GM12878 (cell line): ENCODE data around the gene SLC9A7. TPM values are rescaled to one million over a fixed set of nuclear protein-coding genes. Genes with fewer than 3 reads are reported as not detected.

Experiments
- ATAC-seq: fragments of 200-7000 bp; cut with Tn5 transposase; 3 replicates; pipeline ENCODE4 v1.9.1; 2020; ENCODE audit warnings: mild to moderate bottlenecking, moderate library complexity
- BruUV-seq: library from RNA; stranded (reverse); fragments of 400-500 nt; replicated peaks from 2 replicates; lab custom pipeline; 2021; lab: Mats Ljungman, UMichigan
- CTCF ChIA-PET: fragments of 300-600 bp; sonication (Branson Sonifier 250); formaldehyde crosslinking; extraction: SDS; loops from one replicate; lab custom pipeline; 2021; ENCODE audit warnings: inconsistent platforms; lab: Yijun Ruan, JAX
- POLR2A ChIA-PET: fragments of 350-600 bp; formaldehyde crosslinking; extraction: SDS; loops from one replicate; lab custom pipeline; 2021; ENCODE audit warnings: inconsistent platforms; lab: Charles Lee
- RAD21 ChIA-PET: fragments of 300-600 bp; sonication (Branson Sonifier 250); formaldehyde crosslinking; loops from one replicate; lab custom pipeline; 2023; ENCODE audit warnings: antibody characterized with exemption; ENCODE audit not compliant: unreplicated experiment; lab: Charles Lee
- SMC1A ChIA-PET: fragments of 300-600 bp; sonication (Branson Sonifier 250); formaldehyde crosslinking; loops from one replicate; lab custom pipeline; 2023; ENCODE audit not compliant: unreplicated experiment, uncharacterized antibody; lab: Charles Lee
- DNase-seq: peaks from one replicate; pipeline ENCODE4 v3.0.0-alpha.2; 2011; ENCODE audit warnings: low read depth, low spot score
- FAIRE-seq: peaks from 3 replicates; lab custom pipeline; 2011; peaks lifted over from hg19 to GRCh38; lab: Jason Lieb, UNC
- H2AFZ ChIP-seq: 2 replicates; pipeline ENCODE4 v1.6.0; 2011; ENCODE audit warnings: low read depth, low read length, control low read depth; ENCODE audit not compliant: control insufficient read depth
- H3K27ac ChIP-seq: 2 replicates; pipeline ENCODE4 v1.5.1; 2011; ENCODE audit warnings: control low read depth; ENCODE audit not compliant: control insufficient read depth, insufficient read depth
- H3K27me3 ChIP-seq, 2 experiments: replicated peaks in 1 of 2; 2 replicates each; pipeline versions ENCODE4 v1.6.0 to v1.6.1; 2011; ENCODE audit warnings: low read length in 1 of 2; ENCODE audit not compliant: control insufficient read depth in 2 of 2, insufficient read depth in 2 of 2
- H3K36me3 ChIP-seq, 2 experiments: 2 replicates each; pipeline ENCODE4 v1.5.1; 2011; ENCODE audit warnings: low read length in 1 of 2; ENCODE audit not compliant: control insufficient read depth in 2 of 2, insufficient read depth in 2 of 2
- H3K4me1 ChIP-seq: 2 replicates; pipeline ENCODE4 v1.6.1; 2011; ENCODE audit warnings: mild to moderate bottlenecking, low read length, moderate library complexity, mixed read lengths; ENCODE audit not compliant: control insufficient read depth, insufficient read depth
- H3K4me2 ChIP-seq: 2 replicates; pipeline ENCODE4 v1.6.0; 2011; ENCODE audit warnings: control low read depth; ENCODE audit not compliant: control insufficient read depth, insufficient read depth
- H3K4me3 ChIP-seq: fragments of 200-600 bp; sonication (generic); 2 replicates; pipeline ENCODE4 v1.5.1; 2016
- H3K79me2 ChIP-seq: 2 replicates; pipeline ENCODE4 v1.6.0; 2011; ENCODE audit warnings: low read length; ENCODE audit not compliant: control insufficient read depth, insufficient read depth
- H3K9ac ChIP-seq: 2 replicates; pipeline ENCODE4 v1.8.0; 2011; ENCODE audit warnings: low read length, control low read depth, mixed read lengths; ENCODE audit not compliant: control insufficient read depth, insufficient read depth
- H3K9me3 ChIP-seq: replicated peaks from 3 replicates; pipeline ENCODE4 v1.5.1; 2011; ENCODE audit warnings: mild to moderate bottlenecking, low read length; ENCODE audit not compliant: control insufficient read depth, insufficient read depth
- H4K20me1 ChIP-seq: 2 replicates; pipeline ENCODE4 v1.6.0; 2011; ENCODE audit not compliant: control insufficient read depth, insufficient read depth
- CUX1 ChIP-seq: IDR thresholded peaks from 2 replicates; pipeline ENCODE4 v1.6.1; 2012; ENCODE audit warnings: improper control_type of control experiment, low read depth, low read length; ENCODE audit not compliant: insufficient replicate concordance
- FOXM1 ChIP-seq: IDR thresholded peaks from 2 replicates; pipeline ENCODE4 v1.6.1; 2012; ENCODE audit warnings: low read depth, mild to moderate bottlenecking, inconsistent platforms, low read length, moderate library complexity
- GATAD2B ChIP-seq: fragments of 450-650 bp; conservative IDR thresholded peaks from 2 replicates; pipeline ENCODE4 v1.6.1; 2017; ENCODE audit warnings: low read depth, mild to moderate bottlenecking, moderate library complexity
- HSF1 ChIP-seq: fragments of 150-350 bp; IDR thresholded peaks from 2 replicates; pipeline ENCODE4 v1.6.1; 2014; ENCODE audit warnings: mild to moderate bottlenecking, low read depth, low read length
- KAT2A ChIP-seq: conservative IDR thresholded peaks from 2 replicates; pipeline ENCODE4 v1.6.1; 2011; ENCODE audit warnings: low read depth, low read length; ENCODE audit not compliant: control insufficient read depth
- KLF5 ChIP-seq: fragments of 450-650 bp; IDR thresholded peaks from 2 replicates; pipeline ENCODE4 v1.6.1; 2014; ENCODE audit warnings: mild to moderate bottlenecking; ENCODE audit not compliant: partially characterized antibody
- PAX8 ChIP-seq: fragments of 450-650 bp; IDR thresholded peaks from 2 replicates; pipeline ENCODE4 v1.6.1; 2017; ENCODE audit warnings: mild to moderate bottlenecking, moderate library complexity
- POLR2A ChIP-seq: IDR thresholded peaks from 2 replicates; pipeline ENCODE4 v1.6.1; 2011; ENCODE audit warnings: low read depth, mild to moderate bottlenecking, low read length
- POU2F2 ChIP-seq: IDR thresholded peaks from 3 replicates; pipeline ENCODE4 v1.6.1; 2011; ENCODE audit warnings: low read depth, mild to moderate bottlenecking, low read length, borderline replicate concordance
- RBBP5 ChIP-seq: fragments of 200-600 bp; sonication (generic); conservative IDR thresholded peaks from 2 replicates; pipeline ENCODE4 v1.6.1; 2016
- SIX5 ChIP-seq: IDR thresholded peaks from 2 replicates; pipeline ENCODE4 v1.6.1; 2011; ENCODE audit warnings: mild to moderate bottlenecking, low read depth, low read length, moderate library complexity; ENCODE audit not compliant: severe bottlenecking
- TCF7 ChIP-seq: IDR thresholded peaks from 2 replicates; pipeline ENCODE4 v1.6.1; 2014; ENCODE audit warnings: antibody characterized with exemption, borderline replicate concordance
- YY1 ChIP-seq: IDR thresholded peaks from 2 replicates; pipeline ENCODE4 v1.6.1; 2011; ENCODE audit warnings: low read depth, mild to moderate bottlenecking, low read length
- ZNF217 ChIP-seq: fragments of 450-650 bp; IDR thresholded peaks from 2 replicates; pipeline ENCODE4 v1.6.1; 2017; ENCODE audit warnings: antibody characterized with exemption, mild to moderate bottlenecking
- ZNF274 ChIP-seq: IDR thresholded peaks from one replicate; pipeline ENCODE4 v1.8.0; 2011; ENCODE audit not compliant: insufficient read length, insufficient read depth
- ZNF384 ChIP-seq: IDR thresholded peaks from 2 replicates; pipeline ENCODE4 v1.6.1; 2012; ENCODE audit warnings: low read depth, mild to moderate bottlenecking, low read length, improper control_type of control experiment, borderline replicate concordance
- ZZZ3 ChIP-seq: IDR thresholded peaks from 2 replicates; pipeline ENCODE4 v1.6.1; 2011; ENCODE audit warnings: low read depth; ENCODE audit not compliant: control insufficient read depth, insufficient read length
- WGBS: methylation state at CpG from one replicate; pipeline ENCODE4 v1.1.6; 2016; ENCODE audit warnings: low lambda C conversion rate; ENCODE audit not compliant: insufficient replicate concordance, insufficient coverage; ENCODE audit errors: missing lambda C conversion rate; 5-methylcytosine and 5-hydroxymethylcytosine counted together
- in situ Hi-C: fragments of 300-500 bp; cut with MboI; formaldehyde crosslinking; loops from 9 replicates; pipeline ENCODE4 v1.14.3; 2018; ENCODE audit warnings: mixed read lengths
- intact Hi-C: fragments of 100-400 bp; cut with micrococcal nuclease; formaldehyde crosslinking; loops from one replicate; pipeline ENCODE4 v1.14.2; 2022; ENCODE audit not compliant: unreplicated experiment
- polyA plus RNA-seq, 11 experiments: library from polyadenylated mRNA; depleted of rRNA in 4 of 11; unstranded in 6 of 11; stranded (reverse) in 5 of 11; fragments of >200 nt; fragmentation: Nextera tagmentation in 4 of 11; fragmentation: Illumina TruSeq in 1 of 11; extraction: Ambion mirVana in 4 of 11; extraction: Trizol in 1 of 11; gene quantifications; 1 replicate in 1 of 11; 2 replicates in 10 of 11; pipeline versions ENCODE4 v1.2.1 to v1.2.3, GENCODE V29; 2011 to 2016; ENCODE audit warnings: inconsistent platforms in 2 of 11, missing spikeins in 2 of 11, low read depth in 1 of 11
- total RNA-seq, 4 experiments: library from RNA; depleted of rRNA in 3 of 4; stranded (reverse); fragments of >200 nt in 3 of 4; fragmentation: Illumina TruSeq in 1 of 4; extraction: Trizol in 1 of 4; gene quantifications; 2 replicates each; pipeline versions ENCODE4 v1.2.1 to v1.2.3, GENCODE V29; 2013 to 2021

SLC9A7 gene
- total and polyA plus RNA-seq, 10 of the 15 experiments (the other 5 are each of a cell fraction or from before 2014, with no cell fraction given): 5.0 to 62.8 (median 30.5) TPM

- no peak for FAIRE-seq
- DNase-seq: no peak
- Histone ChIP-seq H3K27ac (no peak overlapping the region), H3K4me2 (no peak overlapping the region), H3K27me3 (no peaks in the 10 kb centered on the region), H3K79me2 (peaks cover 12% of the 10 kb centered on the region), H3K4me1 (peaks cover 4% of the 10 kb centered on the region; the same call in 1 of the 2 replicates), H3K9ac (no peak overlapping the region), H2AFZ (no peak overlapping the region), H3K36me3 (peaks cover 0 to 4% of the 10 kb centered on the region in 2 experiments; a peak in 2 of 4 replicates), H3K9me3 (no peaks in the 10 kb centered on the region; the same call in 2 of the 3 replicates), H3K4me3 (no peak overlapping the region), H4K20me1 (no peaks in the 10 kb centered on the region)
- ChIA-PET POLR2A (no interaction called here), SMC1A (no interaction called here), CTCF (no interaction called here), RAD21 (interaction anchor here (0.8 kb wide), 1 partner anchor 26 kb away, joined by 3 read pairs; no protein-coding TSS in a partner anchor)
- intact Hi-C loops: loop anchor here (10.0 kb wide), 1 partner anchor 413 kb away; no protein-coding TSS in a partner anchor
- no peak for ATAC-seq
- in situ Hi-C loops: loop anchor here (10.0 kb wide), 1 partner anchor 243 kb away; no protein-coding TSS in a partner anchor
- 86% methylated on average over 8 of the region's 8 CpGs for WGBS
- BruUV-seq: no TSS peak
- TF ChIP-seq ZNF217: no peak
- no peak for TF ChIP-seq FOXM1
- no peak for TF ChIP-seq KLF5
- no peak for TF ChIP-seq TCF7
- no peak for TF ChIP-seq HSF1
- TF ChIP-seq POLR2A: no peak
- TF ChIP-seq POU2F2: no peak
- no peak for TF ChIP-seq SIX5
- TF ChIP-seq CUX1: no peak
- TF ChIP-seq ZZZ3: no peak
- no peak for TF ChIP-seq ZNF274
- TF ChIP-seq KAT2A: no peak
- TF ChIP-seq ZNF384: no peak
- TF ChIP-seq GATAD2B: no peak
- TF ChIP-seq RBBP5: no peak
- no peak for TF ChIP-seq PAX8
- TF ChIP-seq YY1: no peak
These were observed 207.3 kb downstream of the SLC9A7 start for GRCh38 chrX:46551494-46552128.
